AG09319 (cell line): ENCODE measurements around the gene KCND3.

ENCODE experiments used
- DNase-seq: peaks from one replicate; pipeline ENCODE4 v3.0.0-alpha.2; 2010; ENCODE audit warnings: low read depth; ENCODE audit errors: extremely low read depth
- TF ChIP-seq, protein P1 (sequence below): IDR thresholded peaks from 2 replicates; pipeline ENCODE4 v1.5.1; 2011; ENCODE audit warnings: low read depth, mild to moderate bottlenecking, inconsistent platforms, low read length, moderate library complexity

The KCND3 gene

DNA sequence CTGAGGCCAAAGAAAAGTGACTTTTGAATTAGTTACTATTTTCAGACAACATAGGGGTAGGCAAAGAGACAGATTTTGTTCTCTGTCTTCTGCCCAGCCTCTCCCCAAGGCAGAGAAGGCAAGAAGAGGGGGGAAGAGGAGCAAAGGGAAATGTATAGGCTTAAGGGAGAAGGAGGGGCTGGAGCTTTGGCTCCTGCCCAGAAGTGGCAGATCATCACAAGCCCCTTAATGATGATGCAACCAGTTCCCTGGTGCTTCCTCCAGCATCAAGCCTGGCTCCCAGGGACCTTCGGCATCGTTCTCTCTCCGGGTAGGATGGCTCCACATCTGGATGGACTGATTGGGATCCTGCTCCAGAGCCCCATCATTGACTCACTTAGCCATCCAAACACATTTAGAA is 112.8 kb downstream of the KCND3 start:
- TF ChIP-seq, protein P1, sequence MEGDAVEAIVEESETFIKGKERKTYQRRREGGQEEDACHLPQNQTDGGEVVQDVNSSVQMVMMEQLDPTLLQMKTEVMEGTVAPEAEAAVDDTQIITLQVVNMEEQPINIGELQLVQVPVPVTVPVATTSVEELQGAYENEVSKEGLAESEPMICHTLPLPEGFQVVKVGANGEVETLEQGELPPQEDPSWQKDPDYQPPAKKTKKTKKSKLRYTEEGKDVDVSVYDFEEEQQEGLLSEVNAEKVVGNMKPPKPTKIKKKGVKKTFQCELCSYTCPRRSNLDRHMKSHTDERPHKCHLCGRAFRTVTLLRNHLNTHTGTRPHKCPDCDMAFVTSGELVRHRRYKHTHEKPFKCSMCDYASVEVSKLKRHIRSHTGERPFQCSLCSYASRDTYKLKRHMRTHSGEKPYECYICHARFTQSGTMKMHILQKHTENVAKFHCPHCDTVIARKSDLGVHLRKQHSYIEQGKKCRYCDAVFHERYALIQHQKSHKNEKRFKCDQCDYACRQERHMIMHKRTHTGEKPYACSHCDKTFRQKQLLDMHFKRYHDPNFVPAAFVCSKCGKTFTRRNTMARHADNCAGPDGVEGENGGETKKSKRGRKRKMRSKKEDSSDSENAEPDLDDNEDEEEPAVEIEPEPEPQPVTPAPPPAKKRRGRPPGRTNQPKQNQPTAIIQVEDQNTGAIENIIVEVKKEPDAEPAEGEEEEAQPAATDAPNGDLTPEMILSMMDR, result no peak
- no peak for DNase-seq

DNA sequence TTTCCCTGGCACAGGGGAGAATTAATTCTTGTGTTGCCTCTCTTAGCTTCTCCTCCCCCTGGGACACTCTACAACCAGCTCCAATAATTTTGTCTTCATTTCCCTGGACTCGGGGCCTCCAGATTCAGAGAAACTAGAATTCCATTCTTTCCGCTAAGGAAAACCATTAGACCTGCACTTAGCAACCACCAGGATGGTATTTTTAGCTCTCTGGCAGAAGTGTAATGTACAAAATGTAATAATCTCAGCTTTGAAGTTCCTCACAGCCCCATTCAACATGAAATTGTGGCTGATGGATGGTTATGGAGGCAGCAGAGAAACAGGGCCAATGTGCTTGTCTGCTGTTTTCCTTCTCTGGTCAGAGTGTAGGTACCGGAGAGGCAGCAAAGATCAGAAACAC is 113.8 kb downstream of the KCND3 start:
- DNase-seq, result no peak

DNA sequence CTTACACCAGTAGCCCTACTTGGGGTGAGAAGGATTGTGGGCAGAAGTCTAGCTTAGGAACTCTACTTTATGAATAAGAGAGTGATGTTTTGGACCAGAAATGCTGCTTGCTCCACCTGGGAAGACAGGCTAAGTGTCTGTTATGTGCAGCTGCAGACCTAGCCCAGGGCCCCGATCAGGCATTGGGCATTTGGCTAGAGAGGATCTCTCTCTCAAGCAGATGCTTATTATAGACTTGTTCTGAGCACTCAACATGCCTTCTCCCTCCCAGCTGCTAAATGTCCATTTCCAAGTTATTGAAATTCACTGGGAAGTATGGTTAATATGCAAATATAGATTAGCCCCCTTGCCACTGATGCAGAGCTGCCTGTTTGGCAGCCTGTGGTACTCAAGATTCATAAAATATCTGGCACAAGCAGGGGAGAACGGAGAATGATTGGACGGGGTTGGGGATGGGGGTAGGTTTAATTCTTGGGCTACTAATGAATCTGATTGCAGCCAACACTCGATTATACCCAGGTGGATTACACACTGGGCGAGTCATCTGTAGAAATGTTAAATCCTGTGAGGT is 115.9 kb downstream of the KCND3 start:
- no peak for DNase-seq
- TF ChIP-seq, protein P1, result no peak

More for the DNA sequence above, 113.8 kb downstream of the KCND3 start:
- TF ChIP-seq, protein P1, result no peak

DNA sequence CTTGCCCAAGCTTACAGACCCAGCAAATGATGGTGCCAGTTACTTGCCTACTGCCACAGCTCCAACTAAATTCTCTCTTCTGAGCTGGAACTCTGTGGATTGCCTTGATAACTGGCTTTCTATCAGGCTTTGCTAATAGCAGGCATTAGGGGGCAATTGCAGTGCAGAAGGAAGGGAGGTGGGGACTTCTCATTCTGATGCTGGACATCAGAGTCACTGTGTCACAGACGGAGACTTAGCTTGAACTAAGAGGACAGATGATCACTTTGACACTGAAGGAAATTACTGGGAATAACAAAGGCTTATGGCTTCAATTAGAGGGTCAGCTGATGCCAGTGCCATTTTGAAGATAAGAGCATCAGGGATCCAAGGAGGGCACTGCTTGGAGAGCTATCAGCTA is 119.3 kb downstream of the KCND3 start:
- DNase-seq, result no peak
- TF ChIP-seq, protein P1, result no peak

DNA sequence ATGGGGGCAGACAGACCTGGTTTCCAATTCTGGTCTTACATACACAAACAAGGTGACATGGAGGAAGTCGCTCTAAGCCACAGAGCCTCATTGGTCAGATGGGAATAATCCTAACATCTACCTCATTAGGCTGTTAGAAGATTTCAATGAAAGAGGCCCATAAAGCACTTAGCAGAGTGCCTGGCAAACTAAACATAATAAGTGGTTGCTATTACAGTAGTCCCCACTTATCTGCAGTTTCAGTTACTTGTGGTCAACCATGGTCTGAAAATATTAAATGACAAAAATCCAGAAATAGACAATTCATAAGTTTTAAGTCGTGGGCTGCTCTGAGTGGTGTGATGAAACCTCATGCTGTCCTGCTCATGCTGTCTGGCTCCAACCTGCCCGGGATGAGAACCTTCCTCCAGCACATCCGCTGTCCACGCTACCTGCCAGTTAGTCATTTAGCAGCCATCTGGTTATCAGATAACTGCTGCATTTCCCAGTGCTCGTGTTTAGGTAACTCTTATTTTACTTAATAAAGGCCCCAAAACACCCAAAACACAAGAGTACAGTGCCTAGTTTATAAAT is 121.5 kb downstream of the KCND3 start:
- TF ChIP-seq, protein P1, result no peak
- no peak for DNase-seq

DNA sequence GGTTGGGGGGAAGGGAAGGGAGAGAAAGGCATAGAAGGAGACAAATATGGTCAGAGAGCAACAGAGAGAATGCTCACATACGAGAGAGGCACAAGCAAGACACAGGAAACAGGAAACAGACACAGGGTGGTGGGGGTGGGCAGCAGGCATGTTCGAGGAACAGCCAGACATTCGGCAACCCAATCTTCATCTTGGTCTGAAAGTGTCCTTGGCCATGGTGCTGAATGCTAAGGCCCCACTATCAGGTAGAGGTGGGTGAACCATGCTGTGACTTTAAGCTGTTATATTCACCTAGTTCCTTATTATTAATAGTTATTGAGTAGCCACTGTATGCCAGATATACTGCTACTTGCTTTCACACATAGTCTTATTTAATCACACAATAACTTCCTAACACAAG is 124.6 kb downstream of the KCND3 start:
- TF ChIP-seq, protein P1, result no peak
- no peak for DNase-seq

DNA sequence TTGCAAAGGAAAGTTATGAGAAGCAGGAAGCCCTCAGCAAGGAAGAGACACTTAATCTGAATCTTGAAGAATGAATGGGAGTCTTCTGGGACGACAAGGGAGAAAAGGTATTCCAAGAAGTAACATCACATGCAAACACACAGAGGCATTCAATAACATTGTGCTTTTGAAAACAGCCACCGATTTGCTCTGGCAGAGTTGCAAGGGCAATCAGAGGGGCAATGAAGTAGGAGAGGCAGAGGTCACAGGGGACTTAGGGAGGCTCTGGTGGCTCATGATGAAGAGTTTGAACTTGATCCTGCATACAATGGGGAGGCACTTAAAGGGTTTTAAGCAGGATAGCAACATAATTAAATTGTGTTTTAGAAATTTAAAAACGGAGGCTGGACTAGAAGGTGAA is 126.1 kb downstream of the KCND3 start:
- DNase-seq, result no peak
- TF ChIP-seq, protein P1, result no peak
